ENCODE measurements around the gene STK38L. TPM values are rescaled to one million over a fixed set of nuclear protein-coding genes. Genes with fewer than 3 reads are reported as not detected.

The STK38L gene
- total and polyA plus RNA-seq, 9 donors: 12.8 to 25.0 (median 20.5) TPM

- WGBS (ENCODE audit: insufficient coverage): no CpG with 5 or more reads among the region's 1 CpG
Observed at GRCh38 chr12:27338473-27338872, 94.4 kb downstream of the STK38L start.

GRCh38 chr12:27340971-27341370 lies 96.9 kb downstream of the STK38L start:
- no peaks in the 10 kb centered on the region for H3K36me3 ChIP-seq (ENCODE audit: control insufficient read depth, insufficient read depth, low read length)
- H3K9me3 ChIP-seq (replicated peaks; ENCODE audit: control insufficient read depth, low read depth, low read length): no peaks in the 10 kb centered on the region
- no peaks in the 10 kb centered on the region for H3K4me1 ChIP-seq (ENCODE audit: control insufficient read depth, insufficient read depth, low read length)
- H3K27me3 ChIP-seq (ENCODE audit: control insufficient read depth, insufficient read depth, low read length): no peaks in the 10 kb centered on the region
- 100% methylated on average over 2 of the region's 3 CpGs for WGBS (ENCODE audit: insufficient coverage)
- no peak overlapping the region for H3K27ac ChIP-seq (ENCODE audit: low read length)
- no peak for DNase-seq
- H3K4me3 ChIP-seq (ENCODE audit: low read length): no peak overlapping the region

More at GRCh38 chr12:27338473-27338872, 94.4 kb downstream of the STK38L start:
- Histone ChIP-seq H3K36me3 (ENCODE audit: control insufficient read depth, insufficient read depth, low read length) (no peaks in the 10 kb centered on the region), H3K27ac (ENCODE audit: low read length) (no peak overlapping the region), H3K4me3 (ENCODE audit: low read length) (no peak overlapping the region), H3K4me1 (ENCODE audit: control insufficient read depth, insufficient read depth, low read length) (peaks cover 2% of the 10 kb centered on the region), H3K27me3 (ENCODE audit: control insufficient read depth, insufficient read depth, low read length) (peaks cover 8% of the 10 kb centered on the region), H3K9me3 (replicated peaks; ENCODE audit: control insufficient read depth, low read depth, low read length) (no peaks in the 10 kb centered on the region)
- no peak for DNase-seq

DNA sequence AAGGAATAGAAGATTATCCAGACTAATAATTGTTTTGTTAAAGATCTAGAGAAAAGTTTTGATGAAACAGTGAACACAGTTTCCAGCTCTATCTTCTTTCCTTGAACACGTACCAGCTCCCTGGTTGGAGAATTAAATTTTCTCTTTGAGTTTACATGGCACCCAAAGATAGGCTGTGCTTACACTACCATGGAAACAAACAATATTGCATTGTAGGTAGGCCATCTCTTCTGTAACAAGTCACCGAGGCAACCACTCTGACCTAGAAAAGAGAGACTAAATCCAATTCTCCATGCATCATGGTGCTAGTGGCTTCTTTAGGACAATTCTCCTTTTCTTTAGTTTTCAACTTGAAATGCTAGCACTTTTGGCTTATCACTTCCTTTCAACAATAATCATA lies 98.5 kb downstream of the STK38L start:
- H3K36me3 ChIP-seq (ENCODE audit: control insufficient read depth, insufficient read depth, low read length): no peaks in the 10 kb centered on the region
- no CpG with 5 or more reads among the region's 2 CpGs for WGBS (ENCODE audit: insufficient coverage)
- DNase-seq: no peak

DNA sequence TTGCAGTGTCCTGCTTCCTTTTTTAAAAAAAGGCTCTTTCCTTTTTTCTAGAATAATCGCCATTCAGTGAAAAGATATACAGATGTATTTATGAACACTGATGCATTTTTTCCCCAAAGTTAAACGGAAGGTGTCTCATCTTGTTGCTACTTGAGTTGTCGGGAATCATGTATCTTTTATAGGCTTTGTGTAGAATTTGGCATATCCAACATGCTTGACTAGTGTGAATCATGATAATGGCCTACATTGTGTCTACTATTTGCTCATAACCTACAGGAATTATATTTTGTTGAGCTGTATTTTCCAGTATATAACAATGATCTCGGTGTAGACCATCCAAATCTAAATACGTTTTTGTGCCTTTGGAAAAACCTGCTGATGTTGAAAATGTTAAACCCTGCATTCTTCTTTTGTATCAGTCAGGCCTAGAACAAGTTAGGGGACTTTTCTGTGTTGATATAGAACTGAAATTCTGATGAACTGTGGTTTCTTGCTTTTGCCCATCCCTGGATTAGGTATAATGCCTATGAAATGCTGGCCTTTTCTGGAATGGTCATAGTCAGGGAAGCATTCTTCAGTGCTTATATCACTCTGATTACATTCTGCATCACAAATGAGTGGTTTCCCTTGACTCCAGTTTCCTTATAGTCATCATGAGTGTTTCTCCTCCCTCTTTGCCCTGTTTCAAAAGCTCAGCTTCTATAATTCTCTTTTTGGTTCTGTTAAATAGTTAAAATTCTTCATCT lies 99.3 kb downstream of the STK38L start:
- Histone ChIP-seq H3K9me3 (replicated peaks; ENCODE audit: control insufficient read depth, low read depth, low read length) (no peaks in the 10 kb centered on the region), H3K27me3 (ENCODE audit: control insufficient read depth, insufficient read depth, low read length) (no peaks in the 10 kb centered on the region), H3K27ac (ENCODE audit: low read length) (no peak overlapping the region), H3K4me1 (ENCODE audit: control insufficient read depth, insufficient read depth, low read length) (no peaks in the 10 kb centered on the region), H3K36me3 (ENCODE audit: control insufficient read depth, insufficient read depth, low read length) (no peaks in the 10 kb centered on the region), H3K4me3 (ENCODE audit: low read length) (no peak overlapping the region)
- no peak for DNase-seq
- WGBS (ENCODE audit: insufficient coverage): no CpG with 5 or more reads among the region's 5 CpGs

More for the DNA sequence above, 98.5 kb downstream of the STK38L start:
- Histone ChIP-seq H3K27ac (ENCODE audit: low read length) (no peak overlapping the region), H3K4me3 (ENCODE audit: low read length) (no peak overlapping the region), H3K4me1 (ENCODE audit: control insufficient read depth, insufficient read depth, low read length) (no peaks in the 10 kb centered on the region), H3K27me3 (ENCODE audit: control insufficient read depth, insufficient read depth, low read length) (no peaks in the 10 kb centered on the region), H3K9me3 (replicated peaks; ENCODE audit: control insufficient read depth, low read depth, low read length) (no peaks in the 10 kb centered on the region)

DNA sequence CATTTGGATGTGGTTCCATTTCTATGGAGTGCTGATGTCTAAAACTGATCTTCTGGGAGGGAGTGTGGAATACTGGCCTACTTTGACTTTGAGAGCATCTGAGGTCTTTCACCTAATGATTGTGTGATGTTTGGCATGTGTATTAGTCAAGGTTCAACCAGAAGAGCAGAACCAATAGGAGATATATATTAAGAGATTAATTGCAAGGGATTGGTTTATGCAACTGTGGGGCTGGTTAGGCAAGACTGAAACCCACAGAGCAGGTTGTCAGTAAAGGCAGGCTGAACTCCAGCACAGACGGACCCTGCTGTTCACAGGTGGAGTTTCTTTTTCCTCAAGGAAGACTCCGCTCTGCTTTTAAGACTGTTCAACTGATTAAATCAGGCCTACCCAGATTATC lies 100.2 kb downstream of the STK38L start:
- Histone ChIP-seq H3K9me3 (replicated peaks; ENCODE audit: control insufficient read depth, low read depth, low read length) (no peaks in the 10 kb centered on the region), H3K36me3 (ENCODE audit: control insufficient read depth, insufficient read depth, low read length) (no peaks in the 10 kb centered on the region), H3K27me3 (ENCODE audit: control insufficient read depth, insufficient read depth, low read length) (no peaks in the 10 kb centered on the region), H3K4me3 (ENCODE audit: low read length) (no peak overlapping the region), H3K4me1 (ENCODE audit: control insufficient read depth, insufficient read depth, low read length) (no peaks in the 10 kb centered on the region), H3K27ac (ENCODE audit: low read length) (no peak overlapping the region)
- WGBS (ENCODE audit: insufficient coverage): 43% methylated on average over 2 of the region's 2 CpGs
- DNase-seq: no peak

DNA sequence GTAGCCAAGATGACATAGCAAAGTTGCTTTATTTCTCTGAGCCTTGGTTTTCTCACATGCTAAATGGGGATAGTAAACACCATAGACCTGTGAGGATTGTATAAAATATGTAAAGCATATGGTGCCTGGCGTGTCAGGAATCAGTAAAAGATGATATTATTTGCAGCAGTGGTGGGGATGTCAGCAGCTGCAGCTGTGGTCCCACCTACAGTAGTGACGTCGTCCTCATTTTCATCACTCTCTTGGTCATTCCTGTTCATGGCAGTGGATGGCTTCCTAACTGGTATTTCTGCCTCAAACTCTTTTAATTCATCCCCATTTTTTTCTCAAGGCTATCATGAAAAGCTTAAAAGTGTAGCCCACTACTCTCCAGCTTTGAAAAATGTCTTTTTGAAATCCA lies 100.7 kb downstream of the STK38L start:
- Histone ChIP-seq H3K4me1 (ENCODE audit: control insufficient read depth, insufficient read depth, low read length) (no peaks in the 10 kb centered on the region), H3K9me3 (replicated peaks; ENCODE audit: control insufficient read depth, low read depth, low read length) (no peaks in the 10 kb centered on the region), H3K4me3 (ENCODE audit: low read length) (no peak overlapping the region), H3K27ac (ENCODE audit: low read length) (no peak overlapping the region), H3K27me3 (ENCODE audit: control insufficient read depth, insufficient read depth, low read length) (no peaks in the 10 kb centered on the region), H3K36me3 (ENCODE audit: control insufficient read depth, insufficient read depth, low read length) (no peaks in the 10 kb centered on the region)
- 50% methylated on average over 2 of the region's 3 CpGs for whole genome bisulfite sequencing (ENCODE audit: insufficient coverage)
- DNase-seq: no peak

DNA sequence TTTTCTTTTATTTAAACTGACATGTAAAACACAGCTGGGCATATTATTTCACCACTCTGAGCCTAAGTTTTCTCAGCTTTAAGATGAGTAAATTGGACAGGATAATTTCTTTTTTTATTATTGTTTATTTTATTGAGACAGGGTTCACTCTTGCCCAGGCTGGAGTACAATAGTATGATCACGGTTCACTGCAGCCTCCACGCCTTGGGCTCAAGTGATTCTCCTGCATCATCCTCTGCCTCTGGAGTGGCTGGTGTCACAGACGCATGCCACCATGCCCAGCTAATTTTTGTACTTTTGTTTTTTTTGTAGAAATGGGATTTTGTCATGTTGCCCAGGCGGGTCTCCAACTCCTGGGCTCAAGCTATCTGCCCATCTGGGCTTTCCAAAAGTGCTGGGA lies 101.3 kb downstream of the STK38L start:
- no peaks in the 10 kb centered on the region for H3K27me3 ChIP-seq (ENCODE audit: control insufficient read depth, insufficient read depth, low read length)
- no peak overlapping the region for H3K4me3 ChIP-seq (ENCODE audit: low read length)
- H3K4me1 ChIP-seq (ENCODE audit: control insufficient read depth, insufficient read depth, low read length): no peaks in the 10 kb centered on the region
- H3K27ac ChIP-seq (ENCODE audit: low read length): no peak overlapping the region
- WGBS (ENCODE audit: insufficient coverage): no CpG with 5 or more reads among the region's 4 CpGs
- H3K9me3 ChIP-seq (replicated peaks; ENCODE audit: control insufficient read depth, low read depth, low read length): no peaks in the 10 kb centered on the region
- no peaks in the 10 kb centered on the region for H3K36me3 ChIP-seq (ENCODE audit: control insufficient read depth, insufficient read depth, low read length)
- DNase-seq: no peak

DNA sequence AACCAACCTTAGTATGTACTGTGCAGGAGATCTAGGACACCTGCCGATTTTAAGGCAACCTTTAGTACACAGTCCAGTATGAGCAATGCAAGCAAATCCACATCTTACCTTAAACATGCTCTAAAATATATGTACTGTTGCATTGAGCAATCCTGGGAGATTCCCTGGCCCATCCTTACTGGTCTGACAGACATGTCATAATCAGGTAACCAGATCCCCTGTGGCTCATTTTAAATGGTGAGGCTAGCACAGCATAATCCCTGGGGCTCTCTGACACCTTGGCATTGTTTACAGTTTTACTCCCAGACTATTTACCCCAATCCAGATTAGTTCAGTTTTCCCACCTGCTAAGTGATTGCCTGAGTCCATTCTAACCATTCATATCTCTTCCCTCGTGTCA lies 103.7 kb downstream of the STK38L start:
- Histone ChIP-seq H3K36me3 (ENCODE audit: control insufficient read depth, insufficient read depth, low read length) (no peaks in the 10 kb centered on the region), H3K4me3 (ENCODE audit: low read length) (no peak overlapping the region), H3K4me1 (ENCODE audit: control insufficient read depth, insufficient read depth, low read length) (no peaks in the 10 kb centered on the region), H3K27ac (ENCODE audit: low read length) (no peak overlapping the region), H3K27me3 (ENCODE audit: control insufficient read depth, insufficient read depth, low read length) (no peaks in the 10 kb centered on the region), H3K9me3 (replicated peaks; ENCODE audit: control insufficient read depth, low read depth, low read length) (no peaks in the 10 kb centered on the region)
- WGBS (ENCODE audit: insufficient coverage): no CpG with 5 or more reads among the region's 2 CpGs
- no peak for DNase-seq

DNA sequence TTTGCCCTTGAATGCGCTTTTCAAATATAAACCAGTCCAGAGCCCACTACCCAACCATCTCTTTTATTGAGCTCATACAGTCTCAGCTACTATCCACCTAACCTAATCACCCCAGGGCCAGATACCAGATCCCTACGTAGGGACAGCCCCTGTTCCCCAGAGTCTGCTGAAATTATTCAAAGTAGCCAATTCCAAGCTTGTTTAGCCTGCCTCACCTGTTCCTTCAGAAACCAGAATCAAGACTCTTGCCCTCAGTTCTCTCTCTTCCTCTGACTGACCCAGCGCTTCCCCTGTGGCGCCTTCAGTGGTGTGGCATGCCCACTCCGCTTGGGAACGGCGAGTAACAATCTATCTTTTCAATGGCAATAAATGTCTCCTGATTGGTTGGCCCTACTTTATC lies 107.4 kb downstream of the STK38L start:
- no peak overlapping the region for H3K4me3 ChIP-seq (ENCODE audit: low read length)
- H3K9me3 ChIP-seq (replicated peaks; ENCODE audit: control insufficient read depth, low read depth, low read length): no peaks in the 10 kb centered on the region
- 93% methylated on average over 6 of the region's 7 CpGs for WGBS (ENCODE audit: insufficient coverage)
- no peak overlapping the region for H3K27ac ChIP-seq (ENCODE audit: low read length)
- DNase-seq: no peak
- H3K27me3 ChIP-seq (ENCODE audit: control insufficient read depth, insufficient read depth, low read length): no peaks in the 10 kb centered on the region
- no peaks in the 10 kb centered on the region for H3K4me1 ChIP-seq (ENCODE audit: control insufficient read depth, insufficient read depth, low read length)
- H3K36me3 ChIP-seq (ENCODE audit: control insufficient read depth, insufficient read depth, low read length): no peaks in the 10 kb centered on the region

DNA sequence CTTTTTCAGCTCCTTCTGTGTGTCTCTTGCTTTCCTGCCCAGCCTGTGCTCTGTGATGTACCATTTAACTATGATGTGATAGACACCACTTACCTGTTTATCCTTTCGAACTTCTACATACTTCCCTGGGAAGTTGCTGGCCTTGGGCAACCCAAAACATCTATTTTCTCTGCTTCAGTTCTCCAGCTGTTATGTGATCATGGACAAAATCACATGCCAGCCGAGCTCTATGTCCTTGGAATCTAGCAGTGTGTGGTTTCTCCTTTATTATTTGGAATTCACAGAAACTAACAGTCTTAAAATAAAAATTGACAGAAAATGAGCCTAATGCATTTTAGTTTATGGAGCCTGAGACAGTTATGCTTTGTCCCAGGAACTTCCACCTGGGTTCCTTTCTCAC lies 111.4 kb downstream of the STK38L start:
- no peak overlapping the region for H3K4me3 ChIP-seq (ENCODE audit: low read length)
- no peaks in the 10 kb centered on the region for H3K9me3 ChIP-seq (replicated peaks; ENCODE audit: control insufficient read depth, low read depth, low read length)
- H3K36me3 ChIP-seq (ENCODE audit: control insufficient read depth, insufficient read depth, low read length): no peaks in the 10 kb centered on the region
- no peak overlapping the region for H3K27ac ChIP-seq (ENCODE audit: low read length)
- H3K4me1 ChIP-seq (ENCODE audit: control insufficient read depth, insufficient read depth, low read length): no peaks in the 10 kb centered on the region
- WGBS (ENCODE audit: insufficient coverage): no CpG with 5 or more reads among the region's 2 CpGs
- no peaks in the 10 kb centered on the region for H3K27me3 ChIP-seq (ENCODE audit: control insufficient read depth, insufficient read depth, low read length)
- DNase-seq: no peak

DNA sequence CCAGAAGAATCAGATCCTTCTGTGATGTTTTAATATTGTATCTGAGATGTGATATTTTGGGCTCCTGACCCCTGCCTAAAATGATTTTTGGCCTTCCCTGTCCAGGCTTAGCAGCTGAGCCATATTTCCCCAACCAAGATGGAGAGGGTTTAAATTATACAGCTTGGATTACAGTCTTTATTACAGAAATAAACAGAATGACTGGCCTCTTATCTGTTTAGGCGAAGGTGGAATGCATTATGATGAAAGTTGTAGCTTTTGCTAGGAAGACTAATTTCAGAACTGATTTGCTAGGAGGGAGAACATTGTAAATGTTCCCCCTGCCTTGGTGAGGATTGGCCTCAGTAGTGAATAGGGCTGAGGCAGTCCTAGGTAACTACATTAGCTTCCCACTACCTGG lies 111.9 kb downstream of the STK38L start:
- DNase-seq: no peak
- H3K4me1 ChIP-seq (ENCODE audit: control insufficient read depth, insufficient read depth, low read length): no peaks in the 10 kb centered on the region
- no peaks in the 10 kb centered on the region for H3K36me3 ChIP-seq (ENCODE audit: control insufficient read depth, insufficient read depth, low read length)
- WGBS (ENCODE audit: insufficient coverage): no CpG with 5 or more reads among the region's 1 CpG
- H3K4me3 ChIP-seq (ENCODE audit: low read length): no peak overlapping the region
- H3K9me3 ChIP-seq (replicated peaks; ENCODE audit: control insufficient read depth, low read depth, low read length): no peaks in the 10 kb centered on the region
- H3K27me3 ChIP-seq (ENCODE audit: control insufficient read depth, insufficient read depth, low read length): no peaks in the 10 kb centered on the region
- H3K27ac ChIP-seq (ENCODE audit: low read length): no peak overlapping the region
